Astrocyte of the hippocampus (primary cell): ENCODE data around the gene CUBN.

Experiments
- DNase-seq: peaks from one replicate; pipeline ENCODE4 v3.0.0; 2011; ENCODE audit warnings: low read depth, low spot score

CUBN gene

GRCh38 chr10:17109046-17109445 lies 20.6 kb downstream of the CUBN start:
- no peak for DNase-seq

- no peak for DNase-seq
Measured at GRCh38 chr10:17106991-17107390, 22.6 kb downstream of the CUBN start.

GRCh38 chr10:17101910-17102266 lies 27.7 kb downstream of the CUBN start:
- no peak for DNase-seq

DNA sequence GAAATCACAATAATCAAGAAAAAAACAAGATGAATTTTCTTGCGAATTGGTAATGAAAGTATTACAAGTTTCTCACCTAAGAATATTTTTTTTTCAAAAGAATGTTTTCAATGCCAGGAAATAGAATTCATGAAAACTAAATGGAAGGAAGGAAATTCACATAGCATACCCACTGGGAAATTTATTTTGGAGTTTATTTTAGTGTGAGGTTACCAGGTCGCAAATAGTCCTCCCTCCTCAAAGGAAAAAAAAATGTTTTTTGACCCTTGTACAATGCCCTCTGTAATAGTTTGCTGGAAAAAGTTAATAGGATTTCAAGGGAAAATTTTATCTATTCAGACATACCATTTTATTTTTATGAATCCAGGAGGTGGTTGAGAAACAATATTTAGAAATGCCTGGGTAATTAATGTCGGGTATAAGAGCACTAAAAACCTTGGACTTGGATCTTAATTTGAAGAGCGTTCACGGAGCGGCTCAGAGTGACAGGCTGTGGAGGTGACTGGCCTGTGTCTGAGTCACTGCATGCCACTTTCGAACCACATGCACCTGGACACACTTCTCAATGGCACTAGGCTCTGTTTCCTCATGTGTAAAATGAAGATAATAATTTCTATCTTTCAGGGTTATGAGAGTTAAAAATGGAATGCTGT lies 28.2 kb downstream of the CUBN start:
- DNase-seq: no peak

GRCh38 chr10:17100586-17100985 lies 29.0 kb downstream of the CUBN start:
- DNase-seq: no peak

DNA sequence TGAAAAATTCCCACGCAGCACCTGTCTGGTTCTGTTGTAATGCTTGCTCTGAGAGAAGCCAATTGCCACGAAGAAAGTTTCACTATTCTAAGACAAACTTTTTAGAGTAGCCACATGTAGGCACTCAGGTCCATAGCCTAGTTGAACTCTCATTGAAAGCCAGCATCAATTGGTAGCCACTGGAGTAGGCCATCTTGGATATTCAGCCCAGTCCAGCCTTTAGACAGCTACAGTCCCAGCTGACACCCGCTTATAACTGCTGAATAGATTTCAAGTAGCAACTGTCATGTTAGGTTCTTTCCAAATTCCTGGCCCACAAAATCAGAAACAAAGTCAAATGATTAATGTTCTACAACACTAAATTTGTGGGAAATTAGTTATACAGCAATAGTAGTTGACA lies 31.6 kb downstream of the CUBN start:
- DNase-seq: no peak

GRCh38 chr10:17094844-17095243 lies 34.8 kb downstream of the CUBN start:
- no peak for DNase-seq

GRCh38 chr10:17092986-17093803 lies 36.4 kb downstream of the CUBN start:
- no peak for DNase-seq

GRCh38 chr10:17092216-17092944 lies 37.2 kb downstream of the CUBN start:
- no peak for DNase-seq

DNA sequence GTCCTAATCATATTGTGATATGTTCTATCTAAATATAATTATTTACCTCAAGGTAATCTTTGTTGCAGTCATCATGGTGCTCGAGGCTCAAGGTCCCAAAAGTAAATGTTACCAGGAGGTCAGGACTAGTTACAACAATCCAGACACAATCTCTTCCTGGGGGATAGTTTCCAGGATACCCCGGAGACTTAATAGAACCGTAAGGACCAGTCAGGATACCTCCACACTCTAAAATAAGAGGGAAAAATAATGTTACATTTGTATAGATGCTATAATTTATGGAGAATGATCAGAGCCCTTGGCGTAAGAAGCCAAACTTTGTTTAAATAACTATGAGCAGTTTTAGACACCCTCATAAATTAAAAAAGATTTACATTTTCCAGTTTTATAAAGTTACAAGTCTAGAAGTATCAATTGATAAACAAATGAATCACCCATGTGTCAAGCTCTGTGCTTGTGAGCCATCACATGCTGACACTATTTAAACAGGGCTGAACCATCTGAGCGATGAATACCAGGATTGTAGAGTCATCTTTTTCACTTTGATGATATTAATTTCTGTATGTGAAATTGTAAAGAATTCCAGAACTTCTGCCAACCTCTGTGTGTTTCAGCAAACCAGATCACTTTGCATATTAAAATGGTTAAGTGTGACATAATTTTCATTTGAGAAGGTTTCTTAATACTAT lies 41.3 kb downstream of the CUBN start:
- DNase-seq: peak; percentile 34

- DNase-seq: no peak
Measured at GRCh38 chr10:17086865-17087367, 42.7 kb downstream of the CUBN start.

DNA sequence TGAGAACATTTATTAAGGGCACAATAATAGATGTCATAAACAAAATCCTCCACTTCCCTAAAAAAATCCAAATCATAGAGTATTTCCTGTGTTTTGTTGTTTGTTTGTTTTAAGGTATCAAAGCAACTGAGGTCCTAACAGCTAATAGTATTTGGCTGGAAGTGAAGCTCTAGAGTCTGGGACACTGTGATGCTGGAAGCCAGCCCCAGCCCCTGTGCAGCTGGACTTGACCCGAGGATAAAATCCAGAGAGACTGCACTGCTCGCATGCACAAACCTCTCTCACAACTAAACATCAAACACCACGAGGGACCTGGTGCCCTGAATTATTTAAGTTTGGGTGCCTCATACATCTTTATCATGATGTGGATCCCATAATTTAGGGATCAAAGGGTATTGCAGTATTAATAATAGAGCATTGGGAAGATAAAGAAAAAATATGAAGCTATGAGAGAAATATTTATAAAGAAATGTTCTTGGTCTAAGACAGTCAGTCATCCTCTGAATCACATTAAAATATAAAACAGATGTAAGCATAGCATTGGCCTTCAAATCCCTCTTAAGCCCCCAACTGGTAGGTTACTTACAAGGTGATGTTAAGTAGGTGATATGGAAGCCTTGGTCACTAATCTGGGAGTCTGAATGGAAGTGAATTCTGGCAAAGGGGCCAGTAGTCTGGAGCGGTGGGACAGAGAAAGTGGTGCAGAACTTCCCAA lies 44.4 kb downstream of the CUBN start:
- no peak for DNase-seq

DNA sequence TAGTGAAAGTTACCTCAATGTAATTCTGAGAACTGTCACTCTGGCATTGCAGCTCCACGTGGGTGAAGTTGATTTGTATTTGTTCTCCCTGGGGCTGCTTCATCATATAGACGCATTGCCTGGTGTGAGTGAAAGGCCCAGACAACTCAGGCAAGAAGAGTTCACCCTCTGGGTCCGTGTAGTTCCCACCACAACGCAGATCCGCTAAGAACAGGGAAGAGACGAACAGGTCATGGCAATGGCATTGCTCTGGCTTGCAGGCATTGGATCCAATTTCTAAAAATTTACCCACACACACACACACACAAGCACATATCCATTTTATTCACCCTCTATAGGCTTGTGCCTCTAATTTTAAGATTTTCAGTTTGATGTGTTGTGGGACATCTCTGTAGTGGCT lies 45.4 kb downstream of the CUBN start:
- DNase-seq: no peak

DNA sequence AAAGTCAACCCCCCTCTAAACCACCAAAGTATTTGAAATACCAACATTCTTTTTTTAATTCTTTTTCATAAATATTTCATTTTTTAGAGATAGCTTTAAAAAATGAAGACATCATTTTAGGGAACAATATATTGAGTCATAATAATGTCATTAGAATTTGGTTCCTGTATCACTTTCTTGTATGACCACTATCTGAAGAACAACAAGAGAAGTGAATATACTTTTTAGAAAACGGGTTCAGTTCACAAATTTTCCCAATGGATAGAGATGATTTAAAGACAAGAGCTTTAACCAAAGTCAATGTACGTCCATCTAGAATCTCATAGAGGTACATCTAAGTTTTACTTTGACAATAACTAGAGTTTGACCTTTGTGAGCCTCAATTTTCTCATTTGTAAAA lies 48.2 kb downstream of the CUBN start:
- no peak for DNase-seq

DNA sequence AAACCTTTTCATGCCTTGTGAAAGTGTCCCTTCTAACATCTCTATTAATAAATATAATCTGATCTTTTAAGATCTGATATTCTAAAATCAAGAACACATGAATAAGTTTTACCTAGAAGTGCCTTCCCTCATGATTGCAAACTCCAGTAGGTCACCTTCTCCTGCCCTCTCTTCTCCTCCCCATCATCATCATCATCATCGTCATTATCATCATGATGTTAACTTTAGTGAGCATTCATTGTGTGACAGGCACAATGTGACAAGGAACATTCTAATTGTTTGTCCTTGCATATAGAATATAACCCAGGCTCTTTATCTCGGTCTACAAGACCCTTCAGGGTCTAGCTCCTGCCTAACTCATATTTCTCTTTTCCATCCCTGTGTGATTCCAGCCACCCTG lies 51.7 kb downstream of the CUBN start:
- DNase-seq: no peak

GRCh38 chr10:17077346-17077781 lies 52.2 kb downstream of the CUBN start:
- DNase-seq: no peak

- no peak for DNase-seq
Measured at GRCh38 chr10:17076626-17077345, 52.8 kb downstream of the CUBN start.

- peak; percentile 73 for DNase-seq
Measured at GRCh38 chr10:17075533-17076359, 53.9 kb downstream of the CUBN start.

GRCh38 chr10:17074541-17074847 lies 55.1 kb downstream of the CUBN start:
- DNase-seq: peak; percentile 23
